GM19025 (cell line): ENCODE data around the gene FSHR.

Experiments
- ATAC-seq: cut with Tn5 transposase; IDR thresholded peaks from one replicate; pipeline ENCODE4 v1.9.1; 2021; ENCODE audit warnings: mild to moderate bottlenecking, low read depth, moderate library complexity; ENCODE audit not compliant: unreplicated experiment

Gene FSHR

DNA sequence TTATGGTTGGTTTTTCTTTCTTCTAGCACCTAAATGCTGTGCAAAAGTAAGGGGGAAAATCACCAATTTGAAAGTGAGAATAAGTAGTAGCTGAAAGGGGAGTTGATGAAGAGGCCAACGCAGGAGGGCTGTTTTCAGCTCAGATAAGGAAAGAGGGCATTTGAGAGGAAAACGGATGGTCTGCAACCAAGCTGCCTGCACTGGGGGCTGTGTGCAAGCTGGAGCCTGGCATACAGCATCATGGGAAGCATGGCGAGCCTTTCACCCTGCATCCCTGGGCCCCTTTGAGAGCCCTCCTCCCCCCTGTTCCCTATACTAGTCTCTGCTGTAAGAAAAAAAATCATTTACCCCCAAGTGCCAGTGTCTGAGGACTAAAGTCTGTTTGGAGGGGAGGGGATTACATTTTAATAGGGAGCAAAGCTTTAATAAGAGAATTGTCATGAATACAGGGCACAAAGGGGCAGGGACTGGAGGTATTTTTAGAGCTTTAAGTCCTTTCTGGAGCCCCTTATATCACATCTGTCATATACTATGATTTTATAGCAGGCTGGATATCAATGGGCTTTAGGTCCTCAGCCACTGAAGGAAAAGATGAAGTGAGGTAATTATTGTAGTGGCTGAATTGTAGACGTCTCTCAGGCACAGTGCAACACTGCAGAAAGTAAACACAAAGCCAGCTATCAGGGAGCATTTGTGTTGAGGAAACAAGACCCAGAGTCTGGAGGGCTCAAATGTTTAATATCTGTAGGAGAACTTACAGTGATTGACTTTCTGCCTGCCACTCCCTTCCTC lies 120.7 kb downstream of the FSHR start:
- ATAC-seq, result no peak

DNA sequence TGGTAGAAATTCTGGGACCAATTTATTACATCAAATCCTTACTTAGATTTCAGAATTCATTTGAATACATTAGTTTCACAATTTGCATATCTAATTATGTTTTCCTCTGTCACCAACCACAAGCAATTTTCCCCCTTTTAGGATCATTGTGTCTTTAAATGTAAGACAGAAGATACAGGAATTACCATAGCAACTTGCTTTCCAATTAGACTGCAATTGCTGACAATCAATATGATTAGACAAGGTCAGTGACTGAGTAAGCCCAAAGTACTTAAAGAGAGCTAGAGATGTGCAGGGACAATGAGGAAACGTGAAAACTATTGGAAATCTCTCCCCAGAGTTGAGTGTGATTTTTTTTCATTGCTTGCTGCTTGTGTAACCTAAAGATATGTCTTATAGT lies 121.4 kb downstream of the FSHR start:
- no peak for ATAC-seq

DNA sequence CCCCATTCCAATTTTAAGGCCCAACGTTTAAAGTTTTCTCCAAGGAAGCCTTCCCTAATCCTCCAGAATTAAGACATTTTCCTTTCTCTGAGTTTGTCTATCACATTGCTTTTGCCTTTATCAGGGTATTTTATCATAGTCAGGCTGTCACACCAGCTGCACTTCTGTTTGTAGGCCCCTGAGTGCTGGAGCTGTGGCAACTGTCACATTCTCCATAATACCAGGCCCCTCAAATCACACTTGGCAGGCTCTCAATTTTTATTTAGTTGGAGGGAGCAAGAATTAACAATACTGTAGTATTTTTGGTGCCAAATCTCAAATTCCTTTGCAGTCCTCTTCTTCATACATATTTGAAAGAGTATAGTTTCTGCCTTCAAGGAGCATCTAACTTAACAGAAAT lies 122.2 kb downstream of the FSHR start:
- no peak for ATAC-seq

- no peak for ATAC-seq
These were observed 124.9 kb downstream of the FSHR start for GRCh38 chr2:49029406-49029805.

DNA sequence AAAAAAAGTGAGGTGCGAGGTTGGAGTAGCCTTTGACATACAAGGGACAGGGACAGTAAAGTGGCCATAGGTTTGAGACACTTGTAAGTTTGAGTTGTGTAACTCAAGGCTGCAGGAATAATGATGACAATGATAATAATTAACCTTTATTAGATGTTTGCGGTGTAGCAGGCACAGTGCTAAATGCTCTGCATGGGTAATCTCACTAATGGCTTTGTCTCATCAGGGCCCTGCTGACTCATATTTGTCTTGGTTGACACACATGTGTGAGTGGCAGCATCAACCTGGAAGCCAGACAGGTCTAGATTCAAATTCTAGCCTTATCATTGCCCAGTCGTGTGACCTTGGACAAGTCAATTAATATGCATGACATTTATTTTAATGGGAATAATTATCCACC lies 126.2 kb downstream of the FSHR start:
- peak; percentile 94 for ATAC-seq

GRCh38 chr2:49026706-49027105 lies 127.6 kb downstream of the FSHR start:
- no peak for ATAC-seq

GRCh38 chr2:49021271-49021670 lies 133.0 kb downstream of the FSHR start:
- no peak for ATAC-seq

DNA sequence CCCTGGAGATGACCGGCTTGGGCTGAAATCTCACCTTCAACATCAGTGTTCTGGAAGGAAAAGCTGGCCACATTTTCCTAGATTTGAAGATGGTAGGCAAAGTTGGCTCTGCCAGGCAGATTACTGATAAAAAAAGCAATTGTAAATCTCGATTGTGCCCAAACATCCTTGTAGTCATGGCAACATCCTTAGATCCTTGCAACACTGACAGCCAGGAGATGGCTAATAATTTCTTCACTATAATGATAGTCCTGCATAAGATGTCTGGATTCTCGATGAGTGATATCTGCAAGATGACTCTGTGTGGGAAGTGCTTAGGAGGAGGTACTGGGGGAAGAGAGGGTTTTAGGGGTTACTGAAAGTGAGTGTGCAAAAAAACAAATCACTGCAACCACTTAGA lies 149.1 kb downstream of the FSHR start:
- no peak for ATAC-seq

DNA sequence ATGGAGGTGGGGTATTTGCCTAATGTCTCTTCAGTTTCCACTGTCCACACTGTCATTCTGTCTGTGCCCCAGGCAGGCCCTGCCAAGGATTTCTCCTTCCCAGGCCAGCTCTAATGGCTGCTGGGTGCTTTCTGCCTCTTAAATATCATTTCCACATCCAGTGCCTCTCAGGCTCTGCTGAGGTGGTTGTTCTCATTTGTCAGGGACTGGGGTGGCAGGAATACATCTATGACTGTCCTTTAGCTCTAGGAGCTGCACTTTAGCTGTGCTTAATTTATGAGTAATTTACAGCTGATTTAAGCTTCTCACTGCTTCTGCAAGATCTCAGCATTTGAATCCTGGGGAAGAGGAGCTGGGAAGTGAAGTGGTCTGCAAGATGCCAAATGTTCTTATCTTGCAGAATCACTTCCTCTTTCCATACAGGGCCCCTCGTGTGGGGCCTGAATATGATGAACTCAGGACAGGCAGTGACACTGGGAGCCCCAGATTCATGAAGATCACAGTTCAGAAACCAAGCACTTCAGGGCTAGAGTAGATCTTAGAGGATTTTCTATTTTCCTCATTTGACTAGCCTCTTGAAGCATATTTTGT lies 150.2 kb downstream of the FSHR start:
- ATAC-seq, result peak; percentile 57

DNA sequence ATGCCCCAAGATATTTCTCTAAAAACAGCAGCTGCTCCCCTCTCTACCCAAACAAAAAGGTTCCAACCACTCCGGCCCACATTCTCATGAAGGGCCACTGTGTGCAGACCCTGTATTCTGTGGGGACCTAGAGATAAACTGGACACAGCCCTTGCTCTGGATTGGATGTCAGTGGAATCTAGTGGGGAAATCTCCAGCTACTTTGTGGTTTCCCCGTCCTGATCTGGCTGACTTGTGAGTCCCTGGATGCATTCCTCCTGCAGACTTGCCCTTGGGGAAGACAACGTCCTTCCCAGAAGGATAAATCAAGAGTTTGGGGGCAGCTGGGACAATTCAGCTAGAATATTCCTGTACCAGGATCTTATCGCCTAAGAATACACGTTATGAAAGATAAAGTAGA lies 151.1 kb downstream of the FSHR start:
- ATAC-seq, result no peak

DNA sequence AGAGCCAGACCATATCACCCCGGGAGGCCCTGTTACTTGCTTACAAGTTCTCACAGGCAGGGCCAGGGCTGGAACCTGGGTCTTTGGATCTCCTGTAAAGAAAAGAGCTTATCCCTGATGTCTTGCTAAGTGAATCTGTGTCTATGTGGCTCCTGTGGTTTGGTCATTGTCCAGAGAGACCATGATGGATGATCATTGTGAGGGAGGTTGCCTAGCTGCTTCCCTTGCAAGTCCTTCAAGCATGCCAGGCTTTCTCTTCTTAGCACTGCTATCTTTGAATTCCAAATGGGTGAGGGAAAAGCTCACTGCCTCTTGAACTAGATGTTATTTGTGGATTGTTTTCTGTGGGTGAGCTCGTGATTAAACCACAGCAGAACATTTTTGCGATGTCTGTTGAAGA lies 151.6 kb downstream of the FSHR start:
- ATAC-seq, result no peak

DNA sequence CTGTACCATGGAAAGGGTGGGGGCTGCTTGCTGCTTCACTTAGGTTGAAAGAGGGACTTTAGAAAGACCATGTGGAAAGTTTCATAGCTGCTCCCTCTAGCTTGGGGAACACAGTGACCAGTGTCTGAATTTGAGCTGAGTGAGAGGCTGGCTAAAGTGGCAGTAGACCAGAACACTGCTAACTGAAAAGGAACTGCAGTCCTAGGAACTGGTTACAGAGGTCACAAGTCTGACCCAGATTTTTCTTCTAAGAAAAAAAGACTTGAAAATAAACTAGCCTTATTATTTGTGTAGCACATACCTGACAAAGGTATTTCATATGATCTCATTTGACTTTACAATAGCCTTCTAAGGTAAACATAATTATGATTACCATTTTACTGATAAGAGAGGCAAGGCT lies 153.6 kb downstream of the FSHR start:
- no peak for ATAC-seq

- ATAC-seq, result no peak
These were observed 155.9 kb downstream of the FSHR start for GRCh38 chr2:48998449-48998848.

GRCh38 chr2:48993576-48993975 lies 160.7 kb downstream of the FSHR start:
- ATAC-seq, result no peak

DNA sequence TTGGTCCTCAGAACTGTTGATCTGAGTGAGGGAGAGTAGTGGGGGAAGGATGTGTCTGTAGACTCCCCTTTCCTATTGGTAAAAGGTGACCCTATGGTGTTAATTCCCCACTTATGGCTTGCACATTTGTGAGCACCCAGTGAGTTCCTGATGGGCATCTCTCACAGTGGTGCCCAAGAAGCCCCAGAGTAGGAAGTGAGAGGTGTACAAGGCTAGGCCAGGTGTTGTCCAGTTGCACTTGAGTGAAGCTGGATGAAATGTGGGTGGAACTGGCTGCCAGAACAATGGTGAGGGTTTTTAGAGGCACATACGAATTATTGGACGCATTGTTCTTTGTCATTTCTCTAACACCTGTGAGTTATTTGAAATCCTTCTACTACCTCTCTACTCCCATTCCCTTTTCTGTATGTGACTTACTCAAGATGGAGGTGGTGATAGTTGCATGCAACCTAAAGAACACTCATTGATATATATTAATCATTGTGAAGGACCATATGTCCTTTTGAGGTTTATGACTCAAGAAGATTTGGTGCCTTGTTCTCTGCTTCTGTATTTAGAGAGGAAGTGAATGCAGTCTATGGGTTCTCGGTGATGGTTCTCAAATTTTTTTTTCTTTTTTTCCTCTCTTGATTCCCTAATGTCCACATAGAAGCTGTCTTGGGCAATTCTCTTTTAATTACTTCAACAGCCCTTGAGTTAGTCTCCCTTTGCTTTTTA lies 162.7 kb downstream of the FSHR start:
- ATAC-seq, result no peak

DNA sequence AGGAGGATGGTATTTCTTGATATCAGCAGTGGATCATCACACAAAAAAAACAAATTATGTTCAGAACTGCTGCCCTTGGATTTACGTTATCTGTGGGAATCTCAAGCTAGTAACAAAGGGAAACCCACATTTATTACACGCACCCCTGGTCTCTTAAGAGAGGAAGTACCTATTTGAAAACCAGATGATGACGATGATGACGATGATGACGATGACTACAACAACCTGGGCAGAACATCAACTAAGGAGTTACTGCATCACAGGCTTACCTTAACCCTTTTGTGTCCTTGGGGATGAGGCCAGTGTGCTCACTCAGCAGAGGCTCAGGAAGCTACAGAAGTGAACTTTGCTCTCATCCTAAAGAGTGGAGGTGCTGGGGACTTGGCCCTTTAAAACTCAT lies 169.4 kb downstream of the FSHR start:
- no peak for ATAC-seq

DNA sequence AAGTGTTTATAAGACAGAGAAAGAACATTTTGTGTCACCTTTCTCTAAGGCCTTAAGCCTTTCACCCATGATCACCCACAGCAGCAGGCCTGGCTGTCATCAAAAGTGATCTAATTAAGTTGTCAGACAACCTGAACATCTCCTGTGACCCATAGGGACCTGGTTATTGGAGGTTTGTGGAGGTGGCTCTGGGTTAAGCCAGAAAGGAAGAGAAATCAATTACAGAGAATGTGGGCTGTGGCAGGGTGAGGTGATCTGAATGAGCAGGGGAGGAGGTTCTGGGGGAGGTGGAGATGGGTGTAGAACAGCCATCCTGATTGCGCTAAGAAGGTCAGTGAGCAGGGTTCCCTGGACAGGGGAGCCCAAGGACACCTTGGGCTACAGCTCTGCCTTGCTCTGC lies 170.8 kb downstream of the FSHR start:
- no peak for ATAC-seq

DNA sequence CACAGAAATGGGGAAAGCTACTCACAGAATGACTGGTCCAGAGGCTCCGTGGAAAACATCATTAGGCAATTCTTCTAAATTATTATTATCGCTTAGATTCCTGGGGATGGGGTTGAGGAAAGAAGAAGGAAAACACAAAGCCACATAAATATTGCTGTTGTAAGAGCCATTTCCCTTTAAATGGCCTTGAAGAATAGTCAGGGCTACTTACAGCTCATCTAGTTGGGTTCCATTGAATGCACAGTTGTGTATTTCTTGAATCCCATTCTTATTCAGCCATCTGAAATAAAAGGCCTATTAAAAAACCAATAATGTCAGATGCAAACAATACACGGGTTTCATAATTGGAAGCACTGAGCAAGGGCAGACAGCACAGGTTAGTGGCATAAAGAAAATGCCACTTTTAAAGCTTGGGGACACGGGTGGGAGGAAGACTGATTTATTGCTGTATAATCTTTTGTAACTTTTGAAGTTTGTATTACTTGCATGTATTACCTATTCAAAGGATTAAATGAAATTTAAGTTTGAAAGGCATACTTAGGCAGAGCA lies 171.4 kb downstream of the FSHR start:
- ATAC-seq, result no peak

DNA sequence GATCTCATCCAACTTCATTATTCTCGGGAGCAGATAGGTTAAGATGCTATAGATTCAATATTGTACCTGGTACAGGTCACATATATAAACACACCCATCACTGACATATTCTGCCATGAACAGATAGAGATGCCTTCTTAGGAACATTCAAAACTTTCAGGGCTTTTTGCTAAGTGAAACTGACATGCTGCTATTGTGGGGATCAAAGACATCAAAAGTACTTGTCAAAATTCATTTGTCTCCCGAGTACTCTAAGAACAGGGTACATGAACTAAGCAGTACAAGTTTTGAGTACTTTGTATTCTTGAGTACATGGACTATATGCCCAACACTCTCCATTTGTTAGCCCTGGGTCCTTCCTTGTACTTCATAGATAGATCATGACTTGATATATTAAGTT lies 173.5 kb downstream of the FSHR start:
- ATAC-seq, result no peak

DNA sequence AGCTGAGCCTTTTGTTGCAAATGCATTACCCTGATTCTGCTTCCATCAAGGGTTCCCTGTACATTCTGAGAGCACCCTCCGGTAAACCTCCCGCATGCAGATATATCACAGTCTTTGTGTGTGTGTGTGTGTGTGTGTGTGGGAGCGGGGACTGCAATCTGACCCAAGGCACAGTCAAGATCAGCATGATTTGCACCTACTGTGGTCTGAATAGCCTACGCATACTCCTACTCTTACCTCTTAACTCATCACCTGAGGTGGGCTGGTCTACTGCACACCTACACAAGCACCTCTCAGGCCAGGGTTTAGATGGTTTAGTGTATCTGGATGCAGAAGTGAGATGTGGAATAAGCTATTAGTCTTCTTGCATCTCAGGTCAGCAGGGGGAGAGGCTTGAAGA lies 174.6 kb downstream of the FSHR start:
- ATAC-seq, result no peak

GRCh38 chr2:48978131-48978530 lies 176.2 kb downstream of the FSHR start:
- no peak for ATAC-seq

- no peak for ATAC-seq
These were observed 182.5 kb downstream of the FSHR start for GRCh38 chr2:48971801-48972200.
